H1 (cell line): ENCODE measurements around the gene ARMC7. TPM values are rescaled to one million over a fixed set of nuclear protein-coding genes. Genes with fewer than 3 reads are reported as not detected.
A peak's percentile ranks its signal among the peaks of the same experiment; 100 is the strongest.

Experiments
- CTCF ChIA-PET: fragments of 300-600 bp; sonication (Branson Sonifier 250); formaldehyde crosslinking; loops from one replicate; lab custom pipeline; 2021; ENCODE audit not compliant: partially characterized antibody; lab: Charles Lee
- POLR2A ChIA-PET: fragments of 300-600 bp; sonication (Branson Sonifier 250); formaldehyde crosslinking; loops from one replicate; lab custom pipeline; 2021; ENCODE audit warnings: inconsistent platforms; ENCODE audit not compliant: partially characterized antibody; lab: Charles Lee
- DNase-seq, 2 experiments: peaks; one replicate each; pipeline versions ENCODE4 v3.0.0 to v3.0.0-alpha.2; 2010 to 2022; ENCODE audit warnings: low spot score in 2 of 2, low read depth in 1 of 2, mixed read lengths in 1 of 2
- FAIRE-seq: peaks from 2 replicates; lab custom pipeline; 2011; peaks lifted over from hg19 to GRCh38; lab: Jason Lieb, UNC
- H2AFZ ChIP-seq: 2 replicates; pipeline ENCODE4 v1.8.1; 2012; ENCODE audit warnings: low read length, inconsistent platforms
- H2AK5ac ChIP-seq: 2 replicates; pipeline ENCODE4 v1.6.1; 2013; ENCODE audit warnings: low read depth, low read length
- H2BK120ac ChIP-seq: replicated peaks from 2 replicates; pipeline ENCODE3; 2013; ENCODE audit warnings: low read depth, low read length, inconsistent platforms
- H2BK12ac ChIP-seq: 2 replicates; pipeline ENCODE4 v1.6.1; 2013; ENCODE audit warnings: low read depth, low read length
- H2BK15ac ChIP-seq: 2 replicates; pipeline ENCODE4 v1.6.1; 2013; ENCODE audit warnings: low read length
- H2BK20ac ChIP-seq: 2 replicates; pipeline ENCODE4 v1.6.1; 2013; ENCODE audit warnings: low read length
- H2BK5ac ChIP-seq: 2 replicates; pipeline ENCODE4 v1.6.1; 2013; ENCODE audit warnings: low read depth, low read length
- H3K14ac ChIP-seq: 2 replicates; pipeline ENCODE4 v1.6.1; 2013; ENCODE audit warnings: inconsistent platforms; ENCODE audit not compliant: insufficient read length
- H3K18ac ChIP-seq: 2 replicates; pipeline ENCODE4 v1.6.1; 2013; ENCODE audit warnings: low read length; ENCODE audit errors: extremely low read depth
- H3K23ac ChIP-seq: 2 replicates; pipeline ENCODE4 v1.6.1; 2013; ENCODE audit warnings: inconsistent platforms; ENCODE audit not compliant: insufficient read length
- H3K23me2 ChIP-seq: 2 replicates; pipeline ENCODE4 v1.6.1; 2013; ENCODE audit warnings: low read depth, low read length
- H3K27ac ChIP-seq: 2 replicates; pipeline ENCODE4 v1.6.1; 2011; ENCODE audit warnings: low read depth, low read length, inconsistent platforms
- H3K27me3 ChIP-seq, 4 experiments: replicated peaks in 1 of 4; 1 replicate in 1 of 4; 2 replicates in 3 of 4; pipeline versions ENCODE4 v1.6.1 to v1.8.1; 2011 to 2013; ENCODE audit warnings: low read length in 3 of 4, mild to moderate bottlenecking in 3 of 4, inconsistent platforms in 2 of 4, mixed read lengths in 2 of 4, moderate library complexity in 1 of 4; ENCODE audit not compliant: control insufficient read depth in 3 of 4, insufficient read depth in 3 of 4; ENCODE audit errors: extremely low read depth in 1 of 4
- H3K36me3 ChIP-seq, 4 experiments: 2 replicates each; pipeline versions ENCODE4 v1.6.1 to v1.8.1; 2011 to 2013; ENCODE audit warnings: mild to moderate bottlenecking in 4 of 4, low read length in 3 of 4, moderate library complexity in 2 of 4, control low read depth in 1 of 4, inconsistent platforms in 1 of 4; ENCODE audit not compliant: insufficient read depth in 4 of 4, control insufficient read depth in 2 of 4
- H3K4ac ChIP-seq: replicated peaks from 2 replicates; pipeline ENCODE3; 2013; ENCODE audit warnings: low read length, low read depth, mixed read lengths, inconsistent platforms; ENCODE audit not compliant: insufficient read length
- H3K4me1 ChIP-seq, 4 experiments: replicated peaks in 1 of 4; 1 replicate in 1 of 4; 2 replicates in 3 of 4; pipeline versions ENCODE4 v1.6.1 to v1.8.1; 2011 to 2013; ENCODE audit warnings: low read length in 3 of 4, inconsistent platforms in 2 of 4, mixed read lengths in 1 of 4; ENCODE audit not compliant: insufficient read depth in 4 of 4, control insufficient read depth in 3 of 4
- H3K4me2 ChIP-seq, 2 experiments: 2 replicates each; pipeline versions ENCODE4 v1.6.1 to v1.8.1; 2011 to 2013; ENCODE audit warnings: low read depth in 2 of 2, low read length in 2 of 2, control low read depth in 1 of 2, inconsistent platforms in 1 of 2, mild to moderate bottlenecking in 1 of 2; ENCODE audit not compliant: insufficient read depth in 1 of 2
- H3K4me3 ChIP-seq, 4 experiments: fragments of 200-600, 300-600 bp in 1 of 4; sonication (generic), shearing (Covaris generic), sonication (Bioruptor Twin) in 1 of 4; 2 replicates each; pipeline versions ENCODE4 v1.5.1 to v1.8.1; 2011 to 2016; ENCODE audit warnings: low read length in 4 of 4, low read depth in 3 of 4, control low read depth in 2 of 4, inconsistent platforms in 2 of 4, mild to moderate bottlenecking in 2 of 4, mixed read lengths in 1 of 4, moderate library complexity in 1 of 4; ENCODE audit not compliant: insufficient read depth in 2 of 4; ENCODE audit errors: extremely low read depth in 1 of 4
- H3K56ac ChIP-seq: replicated peaks from 2 replicates; pipeline ENCODE3; 2013; ENCODE audit warnings: low read depth, mild to moderate bottlenecking, mixed read lengths, low read length, inconsistent platforms; ENCODE audit not compliant: insufficient read length
- H3K79me1 ChIP-seq: 2 replicates; pipeline ENCODE4 v1.6.1; 2013; ENCODE audit warnings: low read depth, low read length, control low read depth
- H3K79me2 ChIP-seq, 2 experiments: 2 replicates each; pipeline versions ENCODE4 v1.6.1 to v1.8.1; 2012 to 2013; ENCODE audit warnings: low read length in 2 of 2, mild to moderate bottlenecking in 2 of 2, inconsistent platforms in 1 of 2; ENCODE audit not compliant: insufficient read depth in 2 of 2, control insufficient read depth in 1 of 2
- H3K9ac ChIP-seq, 4 experiments: replicated peaks in 1 of 4; 1 replicate in 1 of 4; 2 replicates in 3 of 4; pipeline versions ENCODE4 v1.6.1 to v1.8.1; 2011 to 2013; ENCODE audit warnings: low read depth in 3 of 4, low read length in 3 of 4, control low read depth in 2 of 4, mild to moderate bottlenecking in 2 of 4, moderate library complexity in 2 of 4, inconsistent platforms in 1 of 4; ENCODE audit errors: extremely low read depth in 1 of 4
- H3K9me3 ChIP-seq, 2 experiments: 2 replicates each; pipeline versions ENCODE4 v1.6.1 to v1.8.1; 2012 to 2013; ENCODE audit warnings: mild to moderate bottlenecking in 2 of 2, moderate library complexity in 2 of 2, control low read depth in 1 of 2, inconsistent platforms in 1 of 2, low read depth in 1 of 2, low read length in 1 of 2, mixed read lengths in 1 of 2; ENCODE audit not compliant: insufficient read depth in 2 of 2
- H4K20me1 ChIP-seq, 2 experiments: replicated peaks in 1 of 2; 2 replicates each; pipeline versions ENCODE3 to v1.8.1; 2011 to 2013; ENCODE audit warnings: inconsistent platforms in 2 of 2, low read length in 2 of 2, mild to moderate bottlenecking in 1 of 2; ENCODE audit not compliant: insufficient read depth in 2 of 2, control insufficient read depth in 1 of 2
- H4K5ac ChIP-seq: 2 replicates; pipeline ENCODE4 v1.6.1; 2013; ENCODE audit warnings: low read length, low read depth, mixed read lengths, inconsistent platforms; ENCODE audit not compliant: insufficient read length
- H4K8ac ChIP-seq: 2 replicates; pipeline ENCODE4 v1.8.0; 2013; ENCODE audit warnings: mild to moderate bottlenecking, moderate library complexity, low read length, inconsistent platforms; ENCODE audit not compliant: insufficient read depth; ENCODE audit errors: extremely low read depth
- H4K91ac ChIP-seq: replicated peaks from 2 replicates; pipeline ENCODE3; 2013; ENCODE audit warnings: low read length, mixed read lengths, inconsistent platforms; ENCODE audit not compliant: insufficient read length
- WGBS, 2 experiments: shearing (Covaris generic) in 1 of 2; methylation state at CpG; one replicate each; pipeline versions ENCODE4 v1.1.6 to v1.1.7; 2013 to 2015; ENCODE audit warnings: low lambda C conversion rate in 2 of 2, mixed read lengths in 2 of 2, inconsistent platforms in 1 of 2, low coverage in 1 of 2, missing lambda C conversion rate in 1 of 2; ENCODE audit not compliant: insufficient replicate concordance in 2 of 2, insufficient coverage in 1 of 2, insufficient read length in 1 of 2; ENCODE audit errors: extremely low coverage in 1 of 2, missing lambda C conversion rate in 1 of 2; 5-methylcytosine and 5-hydroxymethylcytosine counted together
- polyA plus RNA-seq, 7 experiments: library from polyadenylated mRNA; depleted of rRNA in 3 of 7; stranded (reverse) in 5 of 7; unstranded in 2 of 7; fragments of >200 nt in 5 of 7; fragments of 200-250 nt in 2 of 7; gene quantifications; 1 replicate in 5 of 7; 2 replicates in 1 of 7; 4 replicates in 1 of 7; pipeline versions ENCODE4 v1.2.1 to v1.2.3, GENCODE V29; 2011 to 2013; ENCODE audit warnings: missing spikeins in 2 of 7, mixed read lengths in 2 of 7
- total RNA-seq: library from RNA; stranded (reverse); fragmentation: NEBNext Ultra II Directional; extraction: Animal tissue kit (Norgen Biotek cat#: 25700); gene quantifications from 2 replicates; pipeline ENCODE4 v1.2.1, GENCODE V29; 2021
- TF ChIP-seq, protein P1 (sequence below), 3 experiments: IDR thresholded peaks; 1 replicate in 2 of 3; 2 replicates in 1 of 3; pipeline versions ENCODE4 v1.5.1 to v1.6.1; 2011; ENCODE audit warnings: low read length in 3 of 3, mild to moderate bottlenecking in 3 of 3, inconsistent platforms in 2 of 3, low read depth in 1 of 3, moderate library complexity in 1 of 3; ENCODE audit not compliant: insufficient read depth in 1 of 3; ENCODE audit errors: control extremely low read depth in 1 of 3
- TF ChIP-seq, protein P2 (sequence below): IDR thresholded peaks from 2 replicates; pipeline ENCODE4 v1.6.1; 2012; ENCODE audit warnings: low read length, inconsistent platforms

ARMC7 gene
- total and polyA plus RNA-seq, 2 of the 8 experiments (the other 6 are each of a cell fraction or from before 2014, with no cell fraction given) = 9.8 to 13.6 TPM

DNA sequence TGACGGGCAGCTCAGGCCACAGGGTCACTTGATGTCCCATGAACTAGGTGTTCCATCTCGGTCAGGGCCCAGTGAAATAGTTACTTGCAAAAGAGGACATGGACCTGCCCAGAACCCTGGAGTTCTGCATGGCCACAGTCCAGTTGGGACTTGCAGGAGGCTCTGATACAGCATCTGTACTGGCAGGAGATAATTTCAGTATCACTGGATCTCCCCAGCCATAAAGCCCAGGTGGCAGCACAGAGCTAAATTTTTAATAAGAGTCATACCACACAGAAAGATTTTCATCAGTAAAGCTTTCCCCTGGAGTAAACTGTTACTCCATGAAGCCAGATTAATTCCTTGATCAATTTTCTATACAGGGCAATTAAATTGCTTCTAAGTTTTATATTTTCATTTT, 40.0 kb upstream of the ARMC7 start:
- WGBS, 2 experiments = 88% methylated on average over 2 of the region's 2 CpGs; no CpG with 5 or more reads in 1 of the 2 experiments
- H3K18ac ChIP-seq = no peak overlapping the region
- H2BK5ac ChIP-seq = no peak overlapping the region
- no peak overlapping the region for H2AFZ ChIP-seq
- no peak overlapping the region for H3K27ac ChIP-seq
- FAIRE-seq (no peak), DNase-seq (no peak)
- no peaks in the 10 kb centered on the region for H3K27me3 ChIP-seq
- H3K56ac ChIP-seq = no peak overlapping the region
- H3K4me2 ChIP-seq = no peak overlapping the region
- no peak overlapping the region for H3K4me3 ChIP-seq
- no peak overlapping the region for H3K14ac ChIP-seq
- H2BK120ac ChIP-seq = no peak overlapping the region
- no peak overlapping the region for H2BK12ac ChIP-seq
- peaks cover 0 to 8% (median 3%) of the 10 kb centered on the region in 4 experiments; a peak in 5 of 8 replicates for H3K36me3 ChIP-seq
- no peaks in the 10 kb centered on the region; a peak in 1 of 7 replicates for H3K4me1 ChIP-seq
- TF ChIP-seq, protein P1, sequence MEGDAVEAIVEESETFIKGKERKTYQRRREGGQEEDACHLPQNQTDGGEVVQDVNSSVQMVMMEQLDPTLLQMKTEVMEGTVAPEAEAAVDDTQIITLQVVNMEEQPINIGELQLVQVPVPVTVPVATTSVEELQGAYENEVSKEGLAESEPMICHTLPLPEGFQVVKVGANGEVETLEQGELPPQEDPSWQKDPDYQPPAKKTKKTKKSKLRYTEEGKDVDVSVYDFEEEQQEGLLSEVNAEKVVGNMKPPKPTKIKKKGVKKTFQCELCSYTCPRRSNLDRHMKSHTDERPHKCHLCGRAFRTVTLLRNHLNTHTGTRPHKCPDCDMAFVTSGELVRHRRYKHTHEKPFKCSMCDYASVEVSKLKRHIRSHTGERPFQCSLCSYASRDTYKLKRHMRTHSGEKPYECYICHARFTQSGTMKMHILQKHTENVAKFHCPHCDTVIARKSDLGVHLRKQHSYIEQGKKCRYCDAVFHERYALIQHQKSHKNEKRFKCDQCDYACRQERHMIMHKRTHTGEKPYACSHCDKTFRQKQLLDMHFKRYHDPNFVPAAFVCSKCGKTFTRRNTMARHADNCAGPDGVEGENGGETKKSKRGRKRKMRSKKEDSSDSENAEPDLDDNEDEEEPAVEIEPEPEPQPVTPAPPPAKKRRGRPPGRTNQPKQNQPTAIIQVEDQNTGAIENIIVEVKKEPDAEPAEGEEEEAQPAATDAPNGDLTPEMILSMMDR (IDR thresholded peaks at IDR 0.05; ENCODE audit: control extremely low read depth in 1 of 3, insufficient read depth in 1 of 3, low read depth in 1 of 3, low read length in 3 of 3) = peak in 2 of 3 experiments; percentile 6 to 7; a peak in 2 of 4 replicates
- TF ChIP-seq, protein P2, sequence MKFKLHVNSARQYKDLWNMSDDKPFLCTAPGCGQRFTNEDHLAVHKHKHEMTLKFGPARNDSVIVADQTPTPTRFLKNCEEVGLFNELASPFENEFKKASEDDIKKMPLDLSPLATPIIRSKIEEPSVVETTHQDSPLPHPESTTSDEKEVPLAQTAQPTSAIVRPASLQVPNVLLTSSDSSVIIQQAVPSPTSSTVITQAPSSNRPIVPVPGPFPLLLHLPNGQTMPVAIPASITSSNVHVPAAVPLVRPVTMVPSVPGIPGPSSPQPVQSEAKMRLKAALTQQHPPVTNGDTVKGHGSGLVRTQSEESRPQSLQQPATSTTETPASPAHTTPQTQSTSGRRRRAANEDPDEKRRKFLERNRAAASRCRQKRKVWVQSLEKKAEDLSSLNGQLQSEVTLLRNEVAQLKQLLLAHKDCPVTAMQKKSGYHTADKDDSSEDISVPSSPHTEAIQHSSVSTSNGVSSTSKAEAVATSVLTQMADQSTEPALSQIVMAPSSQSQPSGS = no peak
- no peak overlapping the region for H4K5ac ChIP-seq
- no peaks in the 10 kb centered on the region for H3K9me3 ChIP-seq
- H2BK15ac ChIP-seq = no peak overlapping the region
- H2AK5ac ChIP-seq = no peak overlapping the region
- no peak overlapping the region for H4K91ac ChIP-seq
- H4K20me1 ChIP-seq = peaks cover 0 to 2% of the 10 kb centered on the region in 2 experiments
- ChIA-PET POLR2A (interaction anchor here (0.7 to 5.8 kb wide), 4 partner anchors 9 to 64 kb away, joined by 3 to 25 read pairs (median 5); partner anchors contain the start of genes ATP5PD and KCTD2), CTCF (interaction anchor here (0.7 to 7.3 kb wide), 15 partner anchors 9 to 75 kb away, joined by 3 to 64 read pairs (median 7); partner anchors contain the start of genes ARMC7, NT5C and SLC16A5)
- H2BK20ac ChIP-seq = no peak overlapping the region
- no peak overlapping the region for H3K9ac ChIP-seq
- no peak overlapping the region for H3K4ac ChIP-seq
- no peaks in the 10 kb centered on the region for H3K23me2 ChIP-seq
- no peak overlapping the region for H3K23ac ChIP-seq
- H3K79me2 ChIP-seq = no peaks in the 10 kb centered on the region
- no peak overlapping the region for H4K8ac ChIP-seq
- H3K79me1 ChIP-seq = peaks cover 2% of the 10 kb centered on the region; the same call in 1 of the 2 replicates
